ENCODE measurements around the gene KANK3. TPM values are rescaled to one million over a fixed set of nuclear protein-coding genes. Genes with fewer than 3 reads are reported as not detected.

The KANK3 gene
- total and polyA plus RNA-seq, 10 of the 15 experiments (the other 5 are each of a cell fraction or from before 2014, with no cell fraction given): 0.03 to 0.93 (median 0.22) TPM; not detected in 1

DNA sequence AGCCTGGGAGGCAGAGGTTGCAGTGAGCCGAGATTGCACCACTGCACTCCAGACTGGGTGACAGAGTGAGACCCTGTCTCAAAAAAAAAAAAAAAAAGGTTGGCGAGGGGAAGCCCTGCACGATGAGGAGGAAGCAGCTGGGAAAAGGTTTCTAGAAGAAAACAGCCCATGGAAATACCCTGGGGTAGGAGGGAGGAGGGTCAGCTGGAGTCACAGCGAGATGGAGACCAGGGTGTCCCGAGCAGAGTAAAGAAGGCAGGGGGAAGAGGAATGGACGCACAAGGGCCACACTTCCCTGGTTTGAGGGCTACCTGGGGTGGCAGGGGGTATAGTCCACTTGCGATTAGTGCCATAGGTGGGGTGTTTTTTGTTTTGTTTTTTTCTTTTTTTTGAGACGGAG is 6.4 kb downstream of the KANK3 start:
- CTCF ChIA-PET: interaction anchor here (0.9 kb wide), 1 partner anchor 14 kb away, joined by 3 read pairs; no protein-coding TSS in a partner anchor
- BruUV-seq (replicated peaks): no TSS peak
- ATAC-seq: no peak

More for the DNA sequence above, 6.4 kb downstream of the KANK3 start:
- Histone ChIP-seq H3K4me1 (ENCODE audit: control insufficient read depth, insufficient read depth, low read length) (peaks cover 2% of the 10 kb centered on the region; the same call in 1 of the 2 replicates), H4K20me1 (ENCODE audit: control insufficient read depth, insufficient read depth) (no peaks in the 10 kb centered on the region), H3K27me3 (replicated peaks in 1 of 2; ENCODE audit: control insufficient read depth in 2 of 2, insufficient read depth in 2 of 2, low read length in 1 of 2) (peaks cover 2 to 5% of the 10 kb centered on the region in 2 experiments; a peak in 3 of 4 replicates), H3K27ac (ENCODE audit: control insufficient read depth, insufficient read depth) (no peak overlapping the region), H3K9me3 (replicated peaks; ENCODE audit: control insufficient read depth, insufficient read depth, low read length) (no peaks in the 10 kb centered on the region), H2AFZ (ENCODE audit: control insufficient read depth, low read depth, low read length) (no peak overlapping the region), H3K79me2 (ENCODE audit: control insufficient read depth, insufficient read depth, low read length) (no peaks in the 10 kb centered on the region), H3K4me2 (ENCODE audit: control insufficient read depth, insufficient read depth) (no peak overlapping the region), H3K9ac (ENCODE audit: control insufficient read depth, insufficient read depth, low read length) (no peak overlapping the region), H3K4me3 (no peak overlapping the region), H3K36me3 (ENCODE audit: control insufficient read depth in 2 of 2, insufficient read depth in 2 of 2, low read length in 1 of 2) (no peaks in the 10 kb centered on the region)
- DNase-seq (ENCODE audit: low read depth, low spot score): no peak
- in situ Hi-C loops (cut with MboI) (no loop called here), intact Hi-C loops (cut with micrococcal nuclease; ENCODE audit: unreplicated experiment) (no loop called here)
- ChIA-PET POLR2A (no interaction called here), SMC1A (ENCODE audit: uncharacterized antibody, unreplicated experiment) (no interaction called here), RAD21 (ENCODE audit: unreplicated experiment) (no interaction called here)
- 24% methylated on average over 7 of the region's 8 CpGs for WGBS (ENCODE audit: insufficient coverage, insufficient replicate concordance, low lambda C conversion rate, missing lambda C conversion rate)
- TF ChIP-seq ASH2L (IDR thresholded peaks at IDR 0.05; ENCODE audit: borderline replicate concordance, low read depth) (no peak), MTA2 (IDR thresholded peaks at IDR 0.05; ENCODE audit: low read depth) (no peak), TCF7 (IDR thresholded peaks at IDR 0.05; ENCODE audit: borderline replicate concordance) (no peak), KLF5 (IDR thresholded peaks at IDR 0.05; ENCODE audit: partially characterized antibody) (no peak), HDGF (IDR thresholded peaks at IDR 0.05) (no peak), IRF4 (IDR thresholded peaks at IDR 0.05; ENCODE audit: low read depth, low read length) (no peak), POLR2A (IDR thresholded peaks at IDR 0.05; ENCODE audit: low read depth, low read length) (no peak), TARDBP (IDR thresholded peaks at IDR 0.05; ENCODE audit: borderline replicate concordance) (no peak), STAT1 (conservative IDR thresholded peaks at IDR 0.05) (no peak)
- TF ChIP-seq, protein P1, sequence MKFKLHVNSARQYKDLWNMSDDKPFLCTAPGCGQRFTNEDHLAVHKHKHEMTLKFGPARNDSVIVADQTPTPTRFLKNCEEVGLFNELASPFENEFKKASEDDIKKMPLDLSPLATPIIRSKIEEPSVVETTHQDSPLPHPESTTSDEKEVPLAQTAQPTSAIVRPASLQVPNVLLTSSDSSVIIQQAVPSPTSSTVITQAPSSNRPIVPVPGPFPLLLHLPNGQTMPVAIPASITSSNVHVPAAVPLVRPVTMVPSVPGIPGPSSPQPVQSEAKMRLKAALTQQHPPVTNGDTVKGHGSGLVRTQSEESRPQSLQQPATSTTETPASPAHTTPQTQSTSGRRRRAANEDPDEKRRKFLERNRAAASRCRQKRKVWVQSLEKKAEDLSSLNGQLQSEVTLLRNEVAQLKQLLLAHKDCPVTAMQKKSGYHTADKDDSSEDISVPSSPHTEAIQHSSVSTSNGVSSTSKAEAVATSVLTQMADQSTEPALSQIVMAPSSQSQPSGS (IDR thresholded peaks at IDR 0.05; ENCODE audit: low read length): no peak
- TF ChIP-seq, protein P2, sequence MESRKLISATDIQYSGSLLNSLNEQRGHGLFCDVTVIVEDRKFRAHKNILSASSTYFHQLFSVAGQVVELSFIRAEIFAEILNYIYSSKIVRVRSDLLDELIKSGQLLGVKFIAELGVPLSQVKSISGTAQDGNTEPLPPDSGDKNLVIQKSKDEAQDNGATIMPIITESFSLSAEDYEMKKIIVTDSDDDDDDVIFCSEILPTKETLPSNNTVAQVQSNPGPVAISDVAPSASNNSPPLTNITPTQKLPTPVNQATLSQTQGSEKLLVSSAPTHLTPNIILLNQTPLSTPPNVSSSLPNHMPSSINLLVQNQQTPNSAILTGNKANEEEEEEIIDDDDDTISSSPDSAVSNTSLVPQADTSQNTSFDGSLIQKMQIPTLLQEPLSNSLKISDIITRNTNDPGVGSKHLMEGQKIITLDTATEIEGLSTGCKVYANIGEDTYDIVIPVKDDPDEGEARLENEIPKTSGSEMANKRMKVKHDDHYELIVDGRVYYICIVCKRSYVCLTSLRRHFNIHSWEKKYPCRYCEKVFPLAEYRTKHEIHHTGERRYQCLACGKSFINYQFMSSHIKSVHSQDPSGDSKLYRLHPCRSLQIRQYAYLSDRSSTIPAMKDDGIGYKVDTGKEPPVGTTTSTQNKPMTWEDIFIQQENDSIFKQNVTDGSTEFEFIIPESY (IDR thresholded peaks at IDR 0.05): no peak
- FAIRE-seq: no peak

Measured in GM12878 (cell line).